HG03342 (cell line): ENCODE data around the gene EEF2.

Source experiments
- ATAC-seq: cut with Tn5 transposase; IDR thresholded peaks from one replicate; pipeline ENCODE4 v1.9.1; 2021; ENCODE audit warnings: mild to moderate bottlenecking, moderate library complexity; ENCODE audit not compliant: unreplicated experiment

Gene EEF2

GRCh38 chr19:3986260-3987041 lies 1.2 kb upstream of the EEF2 start:
- no peak for ATAC-seq

- ATAC-seq, result no peak
Measured at GRCh38 chr19:3985643-3986259, 488 bp upstream of the EEF2 start.

- ATAC-seq, result no peak
Measured at GRCh38 chr19:3984584-3984907, 717 bp downstream of the EEF2 start.

GRCh38 chr19:3983936-3984583 lies 1.2 kb downstream of the EEF2 start:
- no peak for ATAC-seq

- no peak for ATAC-seq
Measured at GRCh38 chr19:3983542-3983914, 1.7 kb downstream of the EEF2 start.

- no peak for ATAC-seq
Measured at GRCh38 chr19:3982701-3983541, 2.3 kb downstream of the EEF2 start.

GRCh38 chr19:3981736-3982681 lies 3.3 kb downstream of the EEF2 start:
- no peak for ATAC-seq

- ATAC-seq, result no peak
Measured at GRCh38 chr19:3981373-3981735, 3.9 kb downstream of the EEF2 start.

- ATAC-seq, result no peak
Measured at GRCh38 chr19:3980353-3981251, 4.7 kb downstream of the EEF2 start.

- ATAC-seq, result no peak
Measured at GRCh38 chr19:3979674-3980352, 5.5 kb downstream of the EEF2 start.

- no peak for ATAC-seq
Measured at GRCh38 chr19:3979289-3979673, 6.0 kb downstream of the EEF2 start.

GRCh38 chr19:3978145-3978544 lies 7.1 kb downstream of the EEF2 start:
- ATAC-seq, result no peak

- no peak for ATAC-seq
Measured at GRCh38 chr19:3977242-3978143, 7.8 kb downstream of the EEF2 start.

GRCh38 chr19:3976495-3977241 lies 8.6 kb downstream of the EEF2 start:
- no peak for ATAC-seq

GRCh38 chr19:3975637-3976087 lies 9.6 kb downstream of the EEF2 start:
- no peak for ATAC-seq

GRCh38 chr19:3975144-3975543 lies 10.1 kb downstream of the EEF2 start:
- no peak for ATAC-seq
